Neutrophil (primary cell): ENCODE results near the gene DGKE.
A peak's percentile ranks its signal among the peaks of the same experiment; 100 is the strongest.

Experiments
- H3K27ac ChIP-seq: fragments of 200-600 bp; sonication (generic); 2 replicates; pipeline ENCODE4 v1.5.1; 2016; ENCODE audit warnings: mild to moderate bottlenecking, moderate library complexity
- H3K27me3 ChIP-seq: fragments of 200-600 bp; sonication (generic); 2 replicates; pipeline ENCODE4 v1.6.0; 2016; ENCODE audit warnings: mild to moderate bottlenecking
- H3K36me3 ChIP-seq: fragments of 200-600 bp; sonication (generic); 2 replicates; pipeline ENCODE4 v1.5.1; 2017
- H3K4me1 ChIP-seq, 2 experiments: fragments of 200-600 bp in 1 of 2; sonication (generic) in 1 of 2; 1 replicate in 1 of 2; 2 replicates in 1 of 2; pipeline versions ENCODE4 v1.5.1 to v1.6.1; 2013 to 2016; ENCODE audit warnings: low read depth in 1 of 2, low read length in 1 of 2, mild to moderate bottlenecking in 1 of 2, moderate library complexity in 1 of 2; ENCODE audit not compliant: control insufficient read depth in 1 of 2, insufficient read depth in 1 of 2
- H3K4me3 ChIP-seq, 2 experiments: fragments of 200-600 bp in 1 of 2; sonication (generic) in 1 of 2; 1 replicate in 1 of 2; 2 replicates in 1 of 2; pipeline ENCODE4 v1.5.1; 2013 to 2016; ENCODE audit warnings: low read depth in 1 of 2, low read length in 1 of 2, mild to moderate bottlenecking in 1 of 2, moderate library complexity in 1 of 2
- H3K9me3 ChIP-seq: fragments of 200-600 bp; sonication (generic); 2 replicates; pipeline ENCODE4 v1.5.1; 2016
- CTCF ChIP-seq: fragments of 200-600 bp; sonication (generic); IDR thresholded peaks from 2 replicates; pipeline ENCODE4 v1.5.1; 2016; ENCODE audit warnings: antibody characterized with exemption

The DGKE gene

GRCh38 chr17:56899403-56899802 is 65.5 kb downstream of the DGKE start:
- peaks cover 100% of the 10 kb centered on the region for H3K36me3 ChIP-seq
- TF ChIP-seq CTCF: no peak
- no peaks in the 10 kb centered on the region for H3K27me3 ChIP-seq
- no peaks in the 10 kb centered on the region for H3K9me3 ChIP-seq
- no peak overlapping the region for H3K27ac ChIP-seq
- peaks cover 18 to 26% of the 10 kb centered on the region in 2 experiments for H3K4me1 ChIP-seq
- no peak overlapping the region for H3K4me3 ChIP-seq

- Histone ChIP-seq H3K4me3 (peak overlapping the region in 1 of 2 experiments; percentile 6), H3K27me3 (no peaks in the 10 kb centered on the region), H3K4me1 (peaks cover 29 to 44% of the 10 kb centered on the region in 2 experiments), H3K36me3 (peaks cover 100% of the 10 kb centered on the region), H3K27ac (peak overlapping the region; percentile 74), H3K9me3 (no peaks in the 10 kb centered on the region)
- no peak for TF ChIP-seq CTCF
Observed at GRCh38 chr17:56902348-56902747, 68.4 kb downstream of the DGKE start.

GRCh38 chr17:56903560-56903959 is 69.6 kb downstream of the DGKE start:
- Histone ChIP-seq H3K9me3 (no peaks in the 10 kb centered on the region), H3K4me3 (no peak overlapping the region), H3K4me1 (peaks cover 41 to 48% of the 10 kb centered on the region in 2 experiments), H3K27me3 (no peaks in the 10 kb centered on the region), H3K36me3 (peaks cover 100% of the 10 kb centered on the region), H3K27ac (peak overlapping the region; percentile 74)
- no peak for TF ChIP-seq CTCF

- no peaks in the 10 kb centered on the region for H3K9me3 ChIP-seq
- peaks cover 87% of the 10 kb centered on the region for H3K36me3 ChIP-seq
- peaks cover 64 to 80% of the 10 kb centered on the region in 2 experiments for H3K4me1 ChIP-seq
- H3K27me3 ChIP-seq: no peaks in the 10 kb centered on the region
- H3K27ac ChIP-seq: peak overlapping the region; percentile 94
- peak overlapping the region; percentile 86 to 94 for H3K4me3 ChIP-seq
- peak; percentile 29 for TF ChIP-seq CTCF
Observed at GRCh38 chr17:56908001-56908542, 74.1 kb downstream of the DGKE start.

GRCh38 chr17:56909742-56910508 is 76.0 kb downstream of the DGKE start:
- TF ChIP-seq CTCF: no peak
- peak overlapping the region; percentile 86 to 94 for H3K4me3 ChIP-seq
- H3K4me1 ChIP-seq: peaks cover 60 to 80% of the 10 kb centered on the region in 2 experiments
- H3K9me3 ChIP-seq: no peaks in the 10 kb centered on the region
- H3K36me3 ChIP-seq: peaks cover 69% of the 10 kb centered on the region
- peak overlapping the region; percentile 94 for H3K27ac ChIP-seq
- no peaks in the 10 kb centered on the region for H3K27me3 ChIP-seq
